ENCODE data around the gene HOXA6. TPM values are rescaled to one million over a fixed set of nuclear protein-coding genes. Genes with fewer than 3 reads are reported as not detected.

HOXA6 gene
- total and polyA plus RNA-seq, 9 of the 15 experiments (the other 6 are each of a cell fraction or from before 2014, with no cell fraction given): not detected

- TF ChIP-seq ZBTB1 (CRISPR knock-in tag; IDR thresholded peaks at IDR 0.05; ENCODE audit: borderline replicate concordance, low read depth) (no peak), POLR2B (IDR thresholded peaks at IDR 0.05; ENCODE audit: low read depth, partially characterized antibody) (no peak), ZKSCAN1 (IDR thresholded peaks at IDR 0.05; ENCODE audit: low read depth, low read length) (no peak), SMARCB1 (IDR thresholded peaks at IDR 0.05; ENCODE audit: insufficient read length, low read depth) (no peak), HLTF (IDR thresholded peaks at IDR 0.05) (no peak)
Observed at GRCh38 chr7:27170426-27171324, 23.1 kb upstream of the HOXA6 start (continued).

- WGBS (ENCODE audit: insufficient coverage, low coverage, missing lambda C conversion rate): 39% methylated on average over 20 of the region's 46 CpGs
- no peak overlapping the region for H3K9ac ChIP-seq (ENCODE audit: insufficient read depth in 1 of 2, low read depth in 2 of 2, low read length in 2 of 2)
- CTCF ChIA-PET (ENCODE audit: low intra/inter-chr PET ratio): no interaction called here
- no peak overlapping the region for H2AFZ ChIP-seq (ENCODE audit: low read depth, low read length)
- no peak overlapping the region for H3K27ac ChIP-seq (ENCODE audit: extremely low read depth, low read depth, low read length)
- DNase-seq (ENCODE audit: extremely low read depth in 1 of 4, low spot score in 3 of 4) (no peak), ATAC-seq (no peak), FAIRE-seq (no peak)
- H3K9me3 ChIP-seq (replicated peaks; ENCODE audit: control insufficient read depth, insufficient read depth, low read depth, low read length): no peaks in the 10 kb centered on the region
- peaks cover 0 to 5% of the 10 kb centered on the region in 2 experiments; a peak in 1 of 5 replicates for H3K4me1 ChIP-seq (replicated peaks in 1 of 2; ENCODE audit: control insufficient read depth in 2 of 2, insufficient read depth in 2 of 2, low read length in 2 of 2)
- peaks cover 24 to 71% of the 10 kb centered on the region in 2 experiments; a peak in 4 of 5 replicates for H3K27me3 ChIP-seq (ENCODE audit: control insufficient read depth in 2 of 2, insufficient read depth in 2 of 2, low read length in 2 of 2)
- H3K4me2 ChIP-seq (ENCODE audit: insufficient read depth, low read length): no peak overlapping the region
- H4K20me1 ChIP-seq (replicated peaks; ENCODE audit: control insufficient read depth, insufficient read depth, low read length): no peaks in the 10 kb centered on the region
- no peaks in the 10 kb centered on the region for H3K9me1 ChIP-seq (ENCODE audit: control insufficient read depth, insufficient read depth, low read length)
- no peak for TF ChIP-seq SOX6 (IDR thresholded peaks at IDR 0.05)
- TF ChIP-seq EHMT2 (IDR thresholded peaks at IDR 0.05): no peak
- TF ChIP-seq FOSL1 (tag; conservative IDR thresholded peaks at IDR 0.05): no peak
- no peak for TF ChIP-seq GABPB2 (CRISPR knock-in tag; conservative IDR thresholded peaks at IDR 0.05)
- in situ Hi-C loops (cut with MboI): loop anchor here (5.0 to 25.0 kb wide), 4 partner anchors 658 to 1283 kb away; no protein-coding TSS in a partner anchor
- H3K79me2 ChIP-seq (ENCODE audit: control insufficient read depth, insufficient read depth, low read length): no peaks in the 10 kb centered on the region
- no peak overlapping the region for H3K4me3 ChIP-seq
- no peaks in the 10 kb centered on the region for H3K36me3 ChIP-seq (ENCODE audit: control insufficient read depth, insufficient read depth, low read length)
- intact Hi-C loops (cut with micrococcal nuclease): no loop called here
- POLR2A ChIA-PET: interaction anchor here (0.8 kb wide), 1 partner anchor 9 kb away, joined by 3 read pairs; no protein-coding TSS in a partner anchor
- BruUV-seq (replicated peaks): no TSS peak
Observed at GRCh38 chr7:27169658-27170425, 22.3 kb upstream of the HOXA6 start.
